DMS114 treated with DMSO at 0.1 percent for 48 hours (cell line): ENCODE data around the gene TOGARAM1.
A peak's percentile ranks its signal among the peaks of the same experiment; 100 is the strongest.

Experiments used
- DNase-seq: peaks from one replicate; lab custom pipeline; 2025; ENCODE audit not compliant: unreplicated experiment; lab: John Stamatoyannopoulos, UW

TOGARAM1 gene

DNA sequence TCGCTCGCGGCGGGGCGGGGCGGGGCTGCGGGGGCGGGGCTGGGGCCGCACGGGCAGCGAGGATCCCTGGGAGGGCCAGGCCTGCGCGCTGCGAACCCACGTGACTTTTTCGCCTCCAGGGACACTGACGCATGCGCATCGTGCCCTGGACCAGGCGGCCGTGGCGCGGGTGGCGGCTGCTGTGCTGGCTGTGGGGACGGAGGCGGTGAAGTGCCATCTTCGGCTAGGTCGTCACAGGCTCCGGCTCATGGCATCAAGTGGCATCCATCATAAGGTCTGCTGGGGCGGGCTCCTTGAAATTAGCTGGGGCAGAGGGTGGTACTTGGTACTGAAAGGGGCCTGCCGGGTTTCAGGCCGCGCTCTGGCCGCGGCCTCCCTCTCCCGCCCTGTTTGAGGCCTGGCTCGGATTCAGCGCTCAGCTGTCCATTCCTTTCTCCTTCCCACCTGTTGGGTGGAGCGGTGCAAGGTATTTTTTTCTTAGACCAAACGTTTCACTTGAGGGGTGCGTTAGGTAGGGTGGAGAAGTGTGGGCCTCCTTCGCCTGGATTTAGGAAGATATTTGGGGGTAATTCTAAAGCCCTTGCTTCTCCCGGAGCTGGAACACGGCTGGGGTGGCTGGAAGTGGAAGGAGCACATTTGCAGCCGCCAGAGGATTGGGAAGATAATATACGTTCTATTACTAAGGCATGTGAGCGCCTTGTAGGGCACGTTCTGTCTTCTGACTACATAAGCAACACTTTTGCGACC lies 122.2 kb downstream of the TOGARAM1 start, which contains the start of gene PRPF39:
Gene PRPF39 (plus strand): TSS at position 141 of the 747 bp plus-strand sequence. CDS start 11,124 bp downstream, outside the sequence.
- DNase-seq: peak; percentile 61

DNA sequence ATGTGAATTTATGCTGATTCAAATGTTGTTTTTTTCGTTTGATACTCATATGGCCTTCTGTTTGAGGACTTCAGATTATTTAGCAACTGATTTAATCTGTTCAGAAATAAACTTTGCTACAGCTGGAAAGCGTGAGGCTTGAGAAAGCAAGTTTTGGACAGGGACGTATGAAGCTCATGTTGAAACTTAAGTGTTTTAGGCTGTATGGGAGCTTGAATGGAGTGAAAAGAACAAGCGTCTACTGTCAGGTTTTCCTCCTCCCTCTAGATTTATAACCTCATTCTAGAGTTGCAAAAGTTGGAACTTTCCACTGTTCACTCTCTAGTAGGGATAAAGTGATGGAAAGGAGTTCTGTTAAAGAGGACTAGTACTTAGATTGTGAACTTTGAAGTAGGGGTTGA lies 123.0 kb downstream of the TOGARAM1 start:
- DNase-seq: no peak

DNA sequence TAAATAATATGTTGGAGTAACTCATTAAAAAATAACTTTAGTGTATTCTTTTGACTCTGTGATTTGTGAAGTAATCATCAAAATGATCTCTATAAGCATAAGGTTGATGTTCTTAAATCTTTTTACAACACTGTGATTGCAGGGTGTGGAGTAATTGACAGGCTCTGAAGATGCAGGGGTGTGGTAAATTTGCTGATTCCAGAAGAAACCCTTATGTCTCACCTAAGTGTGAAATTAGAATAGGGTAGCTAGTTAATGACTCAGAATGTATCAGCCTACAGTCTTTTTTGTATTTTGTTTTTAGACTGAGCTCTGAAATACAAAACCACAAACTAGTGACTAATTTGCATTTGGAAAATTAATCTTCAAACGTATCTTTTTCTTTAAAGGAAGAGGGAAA lies 127.8 kb downstream of the TOGARAM1 start:
- DNase-seq: no peak

DNA sequence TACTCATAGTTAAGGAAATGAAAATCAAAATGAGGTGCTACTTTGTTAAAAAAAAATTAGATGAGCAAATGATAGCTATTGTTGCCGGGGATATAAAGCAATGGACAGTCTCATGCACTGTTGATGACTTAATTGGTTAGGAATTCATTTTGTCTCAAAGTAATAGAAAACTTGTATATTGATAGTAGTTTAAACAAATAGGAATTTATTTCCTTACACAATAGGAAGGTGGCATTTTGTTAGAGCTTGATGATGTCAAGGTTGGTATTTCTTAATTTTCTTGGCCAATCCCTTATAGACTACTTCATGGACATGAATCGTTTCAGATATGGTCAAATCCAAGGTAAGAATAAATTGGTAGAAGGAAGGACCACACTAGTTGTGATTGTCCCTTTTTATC lies 129.7 kb downstream of the TOGARAM1 start:
- DNase-seq: no peak

DNA sequence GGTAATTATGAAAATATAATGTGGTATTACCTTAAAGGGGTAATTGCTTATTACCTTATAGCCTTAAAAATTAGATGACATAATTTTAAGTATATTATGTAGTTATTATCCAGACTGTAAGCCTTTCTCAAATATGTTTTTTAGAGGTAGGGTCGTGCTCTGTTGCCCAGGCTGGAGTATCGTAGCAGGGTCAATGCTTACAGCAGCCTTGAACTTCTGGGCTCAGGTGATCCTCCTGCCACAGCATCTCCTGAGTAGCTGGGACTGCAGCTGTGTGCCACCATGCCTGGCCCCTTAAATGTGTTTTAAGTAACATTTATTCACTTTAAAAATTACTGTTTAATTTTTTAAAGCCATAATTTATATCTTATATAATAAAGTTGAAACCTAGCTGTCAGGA lies 132.3 kb downstream of the TOGARAM1 start:
- no peak for DNase-seq

DNA sequence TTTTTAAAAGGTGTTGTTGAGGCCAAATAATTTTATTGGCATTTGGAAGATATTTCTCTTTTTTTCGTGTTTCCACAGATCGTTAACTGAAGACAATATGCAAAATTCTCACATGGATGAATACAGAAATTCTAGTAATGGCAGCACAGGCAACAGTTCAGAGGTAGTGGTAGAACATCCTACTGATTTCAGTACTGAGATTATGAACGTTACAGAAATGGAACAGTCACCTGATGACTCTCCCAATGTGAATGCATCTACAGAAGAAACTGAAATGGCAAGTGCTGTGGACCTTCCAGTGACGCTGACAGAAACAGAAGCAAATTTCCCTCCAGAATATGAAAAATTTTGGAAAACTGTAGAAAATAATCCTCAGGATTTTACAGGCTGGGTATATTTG lies 133.2 kb downstream of the TOGARAM1 start:
- DNase-seq: no peak

DNA sequence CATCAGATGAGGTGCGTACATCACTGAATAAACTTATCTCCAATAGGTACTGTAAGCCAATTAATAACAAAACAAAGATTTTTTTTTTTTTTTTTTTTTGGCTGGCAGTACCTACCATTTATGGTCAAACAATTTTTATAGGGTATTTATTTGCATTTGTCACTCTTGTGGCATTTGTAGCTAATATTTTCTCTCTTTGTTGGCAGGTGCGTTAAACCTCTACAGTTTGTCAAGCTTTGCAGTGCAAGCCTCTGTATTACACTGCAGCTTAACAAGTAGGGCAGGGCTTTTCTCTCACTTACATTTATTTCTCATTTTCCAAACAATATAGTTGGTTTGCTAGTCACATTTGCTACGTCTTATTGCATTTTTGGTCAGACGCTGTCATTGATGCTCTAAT lies 134.2 kb downstream of the TOGARAM1 start:
- no peak for DNase-seq

DNA sequence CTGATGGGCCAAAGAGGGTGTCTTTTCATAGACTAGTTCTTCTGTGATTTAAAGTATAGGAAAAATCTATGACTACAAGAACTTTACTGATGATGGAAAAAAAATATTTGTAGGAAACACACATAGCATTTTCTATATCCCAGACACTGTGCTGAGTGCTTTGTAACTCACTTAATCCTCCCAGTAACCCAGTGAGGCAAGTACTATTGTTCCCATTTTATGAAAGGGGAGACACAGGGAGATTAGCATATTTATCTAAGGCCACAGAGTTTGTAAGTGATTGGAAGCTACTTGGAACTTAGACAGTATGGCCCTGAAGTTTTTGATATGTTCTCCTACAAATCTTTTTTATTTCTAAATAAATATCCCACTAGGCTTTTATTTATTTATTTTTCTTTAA lies 141.8 kb downstream of the TOGARAM1 start:
- no peak for DNase-seq

DNA sequence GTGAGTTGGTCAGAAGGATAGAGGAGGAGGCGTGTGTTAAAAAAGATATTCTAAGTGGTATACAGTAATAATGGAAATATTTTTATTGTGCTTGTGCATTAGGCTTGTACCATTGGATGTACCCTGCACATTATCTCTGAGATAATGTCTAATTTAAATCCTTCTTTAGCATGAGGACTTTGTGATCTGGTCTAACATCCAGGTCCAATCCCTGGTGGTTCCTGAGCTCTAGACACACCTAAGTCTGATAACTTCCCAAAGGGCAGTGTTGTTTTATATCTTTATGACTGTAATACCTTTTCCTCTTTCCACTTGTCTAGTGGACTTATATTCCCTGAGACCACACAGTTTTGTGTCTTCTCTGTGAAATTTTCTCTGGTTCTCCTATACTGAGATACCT lies 142.6 kb downstream of the TOGARAM1 start:
- DNase-seq: no peak

DNA sequence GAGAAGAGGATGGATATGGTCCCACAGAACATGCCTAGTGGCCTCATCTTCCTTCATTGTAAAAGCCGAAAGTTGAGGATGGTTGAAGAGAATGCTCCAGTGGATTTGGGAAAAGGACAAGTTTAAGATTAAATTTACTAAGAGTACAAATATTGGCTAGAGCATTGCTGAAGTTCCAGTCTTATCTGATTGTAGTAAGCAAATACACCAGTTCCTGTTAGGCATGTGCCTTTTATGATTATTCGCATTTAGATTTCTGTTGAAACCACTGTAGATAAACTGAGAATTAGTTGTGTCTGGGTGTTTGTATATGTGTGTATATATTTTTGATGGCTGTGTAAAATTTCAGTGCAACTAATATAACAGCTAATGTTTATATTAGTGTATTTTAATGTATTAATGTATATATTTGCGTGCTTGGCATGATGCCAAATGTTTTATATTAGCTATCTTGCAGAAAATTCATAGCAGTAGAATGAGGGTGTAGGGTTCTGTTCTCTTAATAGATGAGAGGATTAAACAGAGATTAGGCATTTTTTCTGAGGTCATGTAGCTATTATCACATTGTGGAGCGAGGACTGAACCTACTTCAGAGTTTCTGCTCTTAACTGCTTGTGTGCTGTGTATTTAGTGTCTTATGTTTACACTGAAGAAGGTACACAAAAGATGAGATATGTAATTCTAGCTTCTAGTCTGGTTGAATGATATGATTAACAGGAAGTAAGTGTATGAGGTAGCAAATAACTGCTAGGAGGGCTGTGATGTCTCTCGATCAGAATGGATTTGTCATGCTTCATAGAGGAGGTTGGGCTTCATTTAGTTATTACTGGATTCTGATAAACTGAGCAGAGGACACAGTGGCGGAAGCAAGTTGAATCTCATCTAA lies 151.1 kb downstream of the TOGARAM1 start:
- DNase-seq: no peak

DNA sequence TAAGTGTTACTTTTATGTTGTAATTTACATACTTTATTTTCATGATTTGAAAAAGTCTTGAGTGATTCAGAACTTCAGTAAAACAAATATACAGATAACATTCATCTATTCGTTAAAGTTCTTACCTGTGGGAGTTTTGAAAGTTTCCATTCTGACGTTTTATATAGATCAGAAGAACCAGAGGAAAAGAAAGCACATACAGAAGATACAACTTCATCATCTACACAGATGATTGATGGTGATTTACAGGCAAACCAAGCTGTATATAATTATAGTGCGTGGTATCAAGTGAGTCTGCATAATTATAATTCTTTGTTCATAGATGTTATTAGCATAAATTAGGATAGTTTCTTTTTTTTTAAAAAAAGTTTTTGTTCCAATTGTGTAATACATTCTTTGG lies 152.3 kb downstream of the TOGARAM1 start:
- no peak for DNase-seq

DNA sequence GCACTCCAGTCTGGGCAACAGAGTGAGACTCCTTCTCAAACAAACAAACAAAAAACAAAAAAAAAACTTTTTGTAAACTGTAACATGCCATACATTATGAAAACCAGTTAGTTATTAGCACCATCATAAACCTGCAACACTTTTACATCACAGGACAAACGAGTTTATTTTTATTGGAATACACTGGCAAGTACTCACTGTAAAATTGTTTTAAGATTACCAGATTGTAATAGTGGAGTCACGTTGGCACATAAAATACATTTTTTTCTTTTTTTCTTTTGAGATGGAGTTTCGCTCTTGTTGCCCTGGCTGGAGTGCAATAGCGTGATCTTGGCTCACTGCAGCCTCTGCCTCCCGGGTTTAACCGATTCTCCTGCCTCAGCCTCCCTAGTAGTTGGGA lies 156.6 kb downstream of the TOGARAM1 start:
- DNase-seq: no peak

DNA sequence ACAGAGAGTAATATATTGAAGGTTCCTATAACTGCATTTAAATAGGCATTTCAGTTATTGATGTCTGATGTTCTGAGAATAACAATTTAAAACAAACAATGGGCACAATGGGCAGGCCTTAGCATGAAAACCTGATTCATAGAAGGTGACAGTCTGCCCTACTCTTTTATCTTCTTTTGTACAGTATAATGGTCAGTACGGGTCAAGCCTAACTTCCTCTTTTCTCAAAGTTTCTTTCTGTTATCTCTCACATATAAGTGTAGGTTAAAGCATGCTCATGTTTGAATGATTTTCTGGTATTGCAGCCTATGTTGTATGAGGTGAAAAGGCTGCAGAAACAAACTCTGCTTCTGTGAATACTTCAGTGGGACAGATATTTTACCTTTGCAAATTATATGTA lies 158.1 kb downstream of the TOGARAM1 start:
- no peak for DNase-seq

DNA sequence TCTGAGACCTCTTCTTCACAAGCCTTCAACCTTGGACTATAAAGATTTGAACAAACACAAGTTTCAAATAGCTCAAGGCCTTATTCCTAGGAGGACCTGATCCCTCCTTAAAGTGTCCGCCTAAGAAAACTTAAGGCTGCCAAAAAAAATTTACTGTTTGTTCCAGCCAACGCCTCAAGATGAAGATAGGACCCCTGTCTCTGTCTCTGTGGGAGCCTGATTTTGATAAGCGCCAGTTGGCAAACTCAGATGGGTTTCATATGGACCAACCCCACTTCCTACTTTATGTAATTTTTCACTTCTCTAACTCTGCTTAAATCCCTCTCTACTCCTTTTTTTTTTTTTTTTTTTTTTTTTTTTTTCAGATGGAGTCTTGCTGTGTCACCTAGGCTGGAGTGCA lies 161.3 kb downstream of the TOGARAM1 start:
- no peak for DNase-seq
